Measurements from ENCODE around the gene IRF2.
"Not testable (repeated sequence)": the region's sequence is repeated elsewhere in the genome, so short reads cannot be mapped to it uniquely, and the experiment has no call there.

The IRF2 gene

GRCh38 chr4:184389978-184390900 lies 84.1 kb downstream of the IRF2 start:
- DNase-seq (ENCODE audit: low spot score) = no peak

- DNase-seq (ENCODE audit: low spot score) = no peak
Measured at GRCh38 chr4:184388106-184388505, 86.2 kb downstream of the IRF2 start.

DNA sequence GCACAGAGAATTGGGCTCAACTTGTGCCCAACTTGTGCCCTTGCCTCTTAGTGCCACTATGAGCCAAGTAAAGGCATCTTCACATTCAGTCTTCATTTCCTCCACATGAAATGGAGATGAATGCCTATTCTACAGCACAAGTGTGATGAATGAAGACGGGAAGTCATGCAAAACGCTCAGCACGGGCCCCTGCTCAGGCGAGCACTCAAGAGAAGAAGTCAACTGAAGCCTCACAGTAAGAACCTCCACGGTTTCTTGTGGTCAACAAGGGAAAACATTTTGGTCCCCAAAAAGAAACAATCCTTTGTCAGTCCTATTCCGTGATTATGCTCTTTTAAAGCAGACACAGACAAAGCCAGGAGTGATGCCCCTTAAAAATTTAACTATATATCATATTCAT lies 87.0 kb downstream of the IRF2 start:
- no peak for DNase-seq (ENCODE audit: low spot score)

GRCh38 chr4:184386271-184386781 lies 88.0 kb downstream of the IRF2 start:
- no peak for DNase-seq (ENCODE audit: low spot score)

- DNase-seq (ENCODE audit: low spot score) = no peak
Measured at GRCh38 chr4:184385705-184386141, 88.6 kb downstream of the IRF2 start.

- no peak for DNase-seq (ENCODE audit: low spot score)
Measured at GRCh38 chr4:184384810-184385557, 89.4 kb downstream of the IRF2 start.

DNA sequence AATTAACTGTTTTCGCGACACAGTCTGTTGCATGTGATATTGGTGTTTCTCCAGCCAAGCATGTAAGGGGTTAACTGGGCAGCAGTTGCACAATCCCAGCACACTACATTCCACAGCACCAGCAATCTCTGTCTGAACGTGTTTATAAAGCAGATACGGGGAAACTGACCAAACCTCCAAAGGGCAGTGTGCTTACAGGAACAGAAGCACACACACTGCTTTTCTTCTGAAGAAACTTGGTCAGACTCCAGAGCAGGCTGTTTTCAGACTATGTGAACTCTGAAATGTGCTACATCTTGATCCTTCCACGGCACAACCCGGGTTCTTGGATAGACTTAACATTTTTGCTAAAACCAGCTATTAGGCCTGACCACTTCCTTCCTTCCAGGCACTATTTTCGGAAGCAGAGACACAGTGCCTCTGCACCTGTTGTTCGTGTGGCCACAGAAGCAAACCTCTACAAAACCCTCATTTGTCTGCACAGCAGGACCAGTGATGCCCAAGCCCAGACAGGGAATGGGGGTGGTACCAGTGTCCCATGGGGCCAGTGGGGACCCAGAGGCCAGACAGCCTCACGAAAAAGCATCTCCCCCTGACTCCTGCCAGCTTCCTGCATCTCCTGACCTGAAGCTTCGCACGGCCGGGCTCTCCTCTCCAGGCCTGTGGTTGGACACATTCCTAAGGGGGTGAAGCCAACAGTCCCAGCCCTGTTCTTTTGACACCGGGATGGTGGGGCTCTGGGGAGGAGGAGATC lies 90.1 kb downstream of the IRF2 start:
- DNase-seq (ENCODE audit: low spot score) = peak; percentile 61

GRCh38 chr4:184383497-184384055 lies 90.8 kb downstream of the IRF2 start:
- DNase-seq (ENCODE audit: low spot score) = peak; percentile 81

DNA sequence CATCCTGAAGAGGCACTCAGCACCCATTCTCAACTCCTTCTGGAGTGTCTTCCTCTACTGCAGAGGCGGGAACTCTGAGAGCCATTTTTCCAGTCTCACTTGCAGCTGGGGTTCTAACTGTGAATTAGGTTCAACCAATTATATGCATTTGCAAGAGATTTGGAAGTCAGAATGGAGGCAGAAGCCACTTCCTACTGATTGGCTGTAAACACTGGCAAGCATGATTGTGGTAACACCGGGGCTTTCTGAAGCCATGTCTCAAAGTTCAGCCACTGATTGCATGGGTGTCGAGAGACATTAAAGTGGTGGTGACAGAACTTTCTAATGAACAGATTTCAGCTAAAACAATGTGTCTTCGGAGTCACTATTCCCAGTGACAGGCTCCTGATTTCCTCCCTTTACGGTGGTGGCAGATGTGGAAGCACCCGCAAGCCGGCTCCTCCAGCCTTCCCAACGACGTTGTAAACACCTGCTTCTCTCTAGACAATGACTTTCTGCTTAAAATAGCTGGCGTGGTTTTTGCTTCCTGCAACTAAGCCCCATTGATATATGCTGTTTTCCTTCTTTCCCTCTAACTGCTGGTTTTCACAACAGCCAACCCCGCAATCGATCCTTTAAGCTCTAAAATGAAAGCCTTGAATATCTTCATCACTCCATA lies 92.0 kb downstream of the IRF2 start:
- no peak for DNase-seq (ENCODE audit: low spot score)

DNA sequence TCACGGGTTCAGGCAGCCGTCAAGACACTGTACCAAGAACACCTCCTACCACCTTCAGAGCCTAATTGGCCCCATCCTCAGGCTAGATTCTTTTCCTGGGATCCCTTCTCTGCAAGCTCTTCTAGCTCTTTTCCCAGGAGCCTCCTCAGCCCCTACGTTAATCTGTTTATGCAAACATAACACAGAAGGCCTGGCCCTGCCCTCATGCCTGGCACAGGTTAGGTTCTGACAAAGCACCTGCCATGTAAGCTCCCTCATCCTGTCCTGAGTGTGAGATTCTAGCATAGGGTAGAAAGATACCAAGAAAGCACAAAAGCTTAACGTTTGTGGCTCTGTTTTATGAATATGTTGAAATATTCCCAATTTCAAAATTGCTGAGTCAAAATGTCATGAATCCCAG lies 93.6 kb downstream of the IRF2 start:
- DNase-seq (ENCODE audit: low spot score) = no peak

DNA sequence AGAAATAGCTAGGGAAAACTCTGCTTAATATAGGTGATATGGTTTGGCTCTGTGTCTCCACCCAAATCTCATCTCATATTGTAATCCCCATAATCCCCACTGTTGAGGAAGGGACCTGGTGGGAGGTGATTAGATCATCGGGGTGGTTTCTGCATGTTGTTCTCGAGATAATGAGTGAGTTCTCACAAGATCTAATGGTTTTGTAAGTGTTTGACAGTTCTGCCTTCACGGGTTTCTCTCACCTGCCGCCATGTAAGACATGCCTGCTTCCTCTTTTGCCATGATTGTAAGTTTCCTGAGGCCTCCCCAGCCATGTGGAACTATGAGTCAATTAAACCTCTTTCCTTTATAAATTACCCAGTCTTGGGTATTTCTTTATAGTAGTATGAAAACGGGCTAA lies 94.1 kb downstream of the IRF2 start:
- not testable (repeated sequence) for DNase-seq (ENCODE audit: low spot score)

DNA sequence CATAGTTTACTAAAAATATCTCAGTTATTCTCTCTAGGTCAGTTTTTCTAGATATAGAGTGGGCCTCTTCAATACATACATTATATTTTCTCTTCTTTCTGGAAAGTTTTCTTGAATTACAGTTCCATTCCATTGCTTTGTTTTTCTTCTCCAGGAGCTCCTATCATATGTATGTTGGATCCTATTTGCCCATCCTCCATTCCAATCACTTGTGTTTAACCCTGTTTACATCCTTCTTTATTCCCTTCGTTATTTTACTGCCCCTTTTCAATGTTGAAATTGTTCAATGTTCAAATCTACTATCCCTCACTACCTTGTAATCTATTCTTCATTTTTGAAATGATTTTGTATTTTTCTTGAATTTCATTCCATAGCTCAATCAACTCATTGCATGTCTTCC lies 97.4 kb downstream of the IRF2 start:
- no peak for DNase-seq (ENCODE audit: low spot score)

GRCh38 chr4:184376126-184376838 lies 98.1 kb downstream of the IRF2 start:
- no peak for DNase-seq (ENCODE audit: low spot score)

DNA sequence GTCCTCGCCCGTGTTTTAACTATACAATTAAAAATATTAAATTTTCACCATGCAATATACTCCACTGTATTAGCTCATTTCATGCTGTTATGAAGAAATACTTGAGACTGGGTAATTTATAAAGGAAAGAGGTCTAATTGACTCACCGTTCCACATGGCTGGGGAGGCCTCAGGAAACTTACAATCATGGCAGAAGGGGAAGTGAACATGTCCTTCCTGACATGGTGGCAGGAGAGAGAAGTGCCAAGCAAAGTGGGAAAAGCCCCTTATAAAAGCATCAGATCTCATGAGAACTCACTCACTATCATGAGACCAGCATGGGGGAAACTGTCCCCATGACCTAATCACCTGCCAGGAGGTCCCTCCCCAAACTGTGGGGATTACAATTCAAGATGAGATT lies 98.7 kb downstream of the IRF2 start:
- DNase-seq (ENCODE audit: low spot score) = not testable (repeated sequence)

GRCh38 chr4:184375027-184375426 lies 99.3 kb downstream of the IRF2 start:
- no peak for DNase-seq (ENCODE audit: low spot score)

DNA sequence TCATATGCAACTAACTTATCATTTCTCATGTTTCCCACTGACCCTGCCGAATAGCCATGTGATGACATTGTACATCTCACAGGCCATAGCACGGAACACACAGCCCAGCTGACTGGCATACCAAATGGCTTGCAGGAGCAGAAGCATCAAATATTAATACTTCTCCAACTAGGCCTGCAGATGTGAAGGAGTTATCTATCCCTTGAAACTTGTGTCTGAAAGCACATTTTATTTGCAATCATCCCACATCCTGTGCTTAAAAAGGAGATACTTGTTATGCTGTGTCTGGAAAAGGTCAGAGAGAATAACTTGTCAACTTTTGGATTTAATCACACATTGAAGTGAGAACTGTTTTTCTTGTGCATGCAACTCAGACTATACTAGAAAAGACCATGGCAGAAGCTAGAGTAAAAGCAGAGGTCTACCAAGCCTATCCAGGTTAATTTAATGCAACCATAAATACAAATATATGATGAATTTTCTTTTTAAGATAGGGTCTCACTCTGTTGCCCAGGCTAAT lies 100.4 kb downstream of the IRF2 start:
- DNase-seq (ENCODE audit: low spot score) = no peak

- no peak for DNase-seq (ENCODE audit: low spot score)
Measured at GRCh38 chr4:184371390-184371787, 103.0 kb downstream of the IRF2 start.

- DNase-seq (ENCODE audit: low spot score) = no peak
Measured at GRCh38 chr4:184370711-184371389, 103.5 kb downstream of the IRF2 start.

DNA sequence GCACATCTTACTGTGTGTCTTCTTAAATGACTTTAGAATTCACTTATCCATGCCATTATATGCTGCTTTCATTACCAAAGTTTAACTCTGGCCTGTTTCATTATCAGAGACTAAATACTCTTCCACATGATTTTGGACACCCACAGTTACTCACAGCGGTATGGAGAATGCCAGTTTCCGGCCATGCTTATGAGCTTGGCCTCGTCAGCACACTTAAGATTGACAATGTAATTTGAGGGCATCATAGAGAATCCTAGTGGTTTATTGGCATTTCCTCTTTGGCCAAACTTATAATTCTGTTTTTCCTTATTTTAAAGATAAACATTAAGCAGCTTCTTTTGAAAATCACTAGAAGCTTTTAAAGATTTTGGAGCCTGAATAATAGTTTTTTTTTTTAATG lies 104.5 kb downstream of the IRF2 start:
- no peak for DNase-seq (ENCODE audit: low spot score)

DNA sequence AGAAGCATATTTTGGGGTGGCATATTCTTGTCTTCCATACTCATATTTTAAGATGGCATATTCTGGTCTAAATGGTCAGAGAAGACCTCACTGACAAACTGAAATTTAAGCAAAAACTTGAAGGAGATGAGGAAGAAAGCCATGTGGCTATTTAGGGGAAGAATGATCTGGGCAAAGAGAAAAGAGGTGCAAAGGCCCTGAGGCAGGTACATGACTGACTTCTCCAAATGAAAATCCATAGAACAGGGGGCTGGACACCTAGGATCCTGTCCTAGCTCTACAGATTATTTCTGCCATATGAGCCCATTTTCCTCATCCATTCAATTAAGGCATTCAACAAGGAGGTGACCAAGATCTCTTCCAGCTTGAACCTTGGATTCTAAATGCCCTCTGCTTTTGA lies 105.6 kb downstream of the IRF2 start:
- no peak for DNase-seq (ENCODE audit: low spot score)
